Activated CD8-positive, alpha-beta memory T cell treated with anti-CD3 and anti-CD28 coated beads for 4 hours (primary cell): Measurements from ENCODE around the gene NRN1L.
A peak's percentile ranks its signal among the peaks of the same experiment; 100 is the strongest.

ENCODE experiments used
- DNase-seq, 2 donors: peaks; one replicate each; pipeline ENCODE4 v3.0.0-alpha.2; 2020; ENCODE audit warnings: low read depth in 2 of 2

Gene NRN1L

GRCh38 chr16:67935402-67936123 lies 50.9 kb downstream of the NRN1L start:
- peak; percentile 89 to 94 for DNase-seq
